SH-SY5Y (cell line): Measurements from ENCODE around the gene UBR4.

ENCODE experiments used
- GATA2 ChIP-seq: IDR thresholded peaks from 2 replicates; pipeline ENCODE4 v1.6.1; 2011; ENCODE audit warnings: mild to moderate bottlenecking, low read depth, low read length
- GATA3 ChIP-seq: IDR thresholded peaks from 2 replicates; pipeline ENCODE4 v1.6.1; 2011; ENCODE audit warnings: low read depth, mild to moderate bottlenecking, low read length, moderate library complexity

- TF ChIP-seq GATA3 (no peak), GATA2 (no peak)
Observed at GRCh38 chr1:19212167-19212566, 2.1 kb upstream of the UBR4 start.
